Activated naive CD4-positive, alpha-beta T cell treated with anti-CD3 and anti-CD28 coated beads for 36 hours (primary cell): Measurements from ENCODE around the gene AURKB. TPM values are rescaled to one million over a fixed set of nuclear protein-coding genes. Genes with fewer than 3 reads are reported as not detected.

Source experiments
- CTCF ChIA-PET: fragments of 350-600 bp; sonication (Branson Sonifier 250); formaldehyde crosslinking; loops from one replicate; lab custom pipeline; 2021; ENCODE audit warnings: antibody characterized with exemption; lab: Charles Lee
- DNase-seq: peaks from one replicate; pipeline ENCODE4 v3.0.0-alpha.2; 2020
- H3K27ac Mint-ChIP-seq: one replicate; pipeline ENCODE4 v1.8.0; 2021; ENCODE audit warnings: mild to moderate bottlenecking, mixed read lengths
- H3K27me3 Mint-ChIP-seq: one replicate; pipeline ENCODE4 v1.8.0; 2021; ENCODE audit warnings: low read depth, mixed read lengths
- H3K36me3 Mint-ChIP-seq: one replicate; pipeline ENCODE4 v1.8.0; 2021; ENCODE audit warnings: low read depth, mixed read lengths
- H3K4me1 Mint-ChIP-seq: one replicate; pipeline ENCODE4 v1.8.0; 2021; ENCODE audit warnings: low read depth, mixed read lengths
- H3K4me3 Mint-ChIP-seq: one replicate; pipeline ENCODE4 v1.8.0; 2021; ENCODE audit warnings: mild to moderate bottlenecking, moderate library complexity, mixed read lengths
- H3K9me3 Mint-ChIP-seq: one replicate; pipeline ENCODE4 v1.8.0; 2021; ENCODE audit warnings: mixed read lengths
- intact Hi-C: fragments of 100-400 bp; cut with micrococcal nuclease; formaldehyde crosslinking; loops from one replicate; pipeline ENCODE4 v1.15.1; 2023
- microRNA-seq: library from miRNA; unstranded; fragments of <30 nt; microRNA quantifications from one replicate; pipeline ENCODE4 v1.2.0, GENCODE V29; 2022; ENCODE audit warnings: borderline microRNAs expressed, borderline replicate concordance
- total RNA-seq, 2 experiments: library from RNA; stranded (reverse); gene quantifications; one replicate each; pipeline ENCODE4 v1.2.3, GENCODE V29; 2021

Gene AURKB
- total RNA-seq, 2 experiments from 2014 or later = 243 TPM

DNA sequence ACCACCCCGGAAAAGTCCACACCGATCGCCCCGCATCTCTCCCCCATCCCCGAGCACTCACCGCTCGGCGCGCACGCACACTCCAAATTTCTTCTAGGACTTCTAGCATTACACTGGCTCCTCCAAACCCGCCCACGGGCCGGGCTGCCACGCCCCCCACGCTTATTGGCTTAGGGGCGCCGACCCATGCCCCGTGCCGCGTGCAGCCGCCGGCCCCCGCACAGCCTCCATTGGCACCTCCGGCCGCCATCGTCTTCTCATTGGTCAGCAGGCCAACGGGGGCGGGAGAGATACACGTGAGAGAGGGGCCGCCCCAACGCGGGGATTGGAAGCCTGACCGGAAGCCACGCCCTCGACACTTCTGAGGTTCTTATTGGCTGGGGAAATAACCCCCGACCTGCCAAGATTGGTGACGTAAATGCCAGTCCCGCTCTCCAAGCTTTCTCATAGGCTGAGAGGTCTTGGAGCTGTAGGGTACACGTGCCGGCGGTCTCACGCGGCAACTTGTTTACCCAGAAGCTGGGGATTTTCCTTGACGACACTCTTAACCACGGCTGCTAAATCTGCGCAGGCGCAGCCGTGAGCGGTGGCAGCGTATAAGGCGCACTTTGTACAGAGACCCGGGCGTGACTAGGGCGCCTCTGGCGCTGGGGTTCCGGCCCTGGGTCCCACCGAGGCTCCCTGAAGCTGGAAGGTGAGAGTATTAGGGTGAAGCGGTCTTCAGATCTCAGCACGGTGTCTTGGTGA lies 54.0 kb downstream of the AURKB start:
- peak; percentile 100 for DNase-seq
- no peak overlapping the region for H3K4me3 Mint-ChIP-seq
- H3K27ac Mint-ChIP-seq = no peak overlapping the region
- H3K4me1 Mint-ChIP-seq = peaks cover 62% of the 10 kb centered on the region
- H3K27me3 Mint-ChIP-seq = no peaks in the 10 kb centered on the region
- H3K9me3 Mint-ChIP-seq = no peaks in the 10 kb centered on the region
- intact Hi-C loops = loop anchor here (1.0 to 10.0 kb wide), 11 partner anchors 8 to 672 kb away; partner anchors contain the start of genes CNTROB, FXR2, HES7 and POLR2A
- CTCF ChIA-PET = interaction anchor here (0.6 to 5.4 kb wide), 8 partner anchors 10 to 83 kb away, joined by 3 to 48 read pairs (median 3); no protein-coding TSS in a partner anchor
- H3K36me3 Mint-ChIP-seq = peaks cover 8% of the 10 kb centered on the region

DNA sequence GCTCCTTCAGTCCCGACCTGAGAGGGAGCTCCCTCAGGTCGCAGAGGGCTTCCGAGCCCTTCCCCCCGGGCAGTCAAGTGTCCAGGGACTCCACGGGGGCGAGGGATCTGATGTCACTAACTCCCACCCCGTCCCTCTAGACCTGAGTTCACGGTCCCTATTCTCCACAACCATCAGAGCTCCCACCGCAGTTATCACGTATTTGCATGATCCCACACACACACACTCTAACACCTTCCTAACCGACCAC lies 54.5 kb downstream of the AURKB start:
- CTCF ChIA-PET = interaction anchor here (0.6 to 5.4 kb wide), 4 partner anchors 9 to 36 kb away, joined by 3 to 48 read pairs (median 4); no protein-coding TSS in a partner anchor
- DNase-seq = no peak
- Mint-ChIP-seq H3K36me3 (peaks cover 4% of the 10 kb centered on the region), H3K4me1 (peaks cover 57% of the 10 kb centered on the region), H3K9me3 (no peaks in the 10 kb centered on the region), H3K27ac (no peak overlapping the region), H3K4me3 (no peak overlapping the region), H3K27me3 (no peaks in the 10 kb centered on the region)
- intact Hi-C loops = loop anchor here (1.0 to 10.0 kb wide), 11 partner anchors 8 to 671 kb away; partner anchors contain the start of genes CNTROB, FXR2, HES7 and POLR2A

DNA sequence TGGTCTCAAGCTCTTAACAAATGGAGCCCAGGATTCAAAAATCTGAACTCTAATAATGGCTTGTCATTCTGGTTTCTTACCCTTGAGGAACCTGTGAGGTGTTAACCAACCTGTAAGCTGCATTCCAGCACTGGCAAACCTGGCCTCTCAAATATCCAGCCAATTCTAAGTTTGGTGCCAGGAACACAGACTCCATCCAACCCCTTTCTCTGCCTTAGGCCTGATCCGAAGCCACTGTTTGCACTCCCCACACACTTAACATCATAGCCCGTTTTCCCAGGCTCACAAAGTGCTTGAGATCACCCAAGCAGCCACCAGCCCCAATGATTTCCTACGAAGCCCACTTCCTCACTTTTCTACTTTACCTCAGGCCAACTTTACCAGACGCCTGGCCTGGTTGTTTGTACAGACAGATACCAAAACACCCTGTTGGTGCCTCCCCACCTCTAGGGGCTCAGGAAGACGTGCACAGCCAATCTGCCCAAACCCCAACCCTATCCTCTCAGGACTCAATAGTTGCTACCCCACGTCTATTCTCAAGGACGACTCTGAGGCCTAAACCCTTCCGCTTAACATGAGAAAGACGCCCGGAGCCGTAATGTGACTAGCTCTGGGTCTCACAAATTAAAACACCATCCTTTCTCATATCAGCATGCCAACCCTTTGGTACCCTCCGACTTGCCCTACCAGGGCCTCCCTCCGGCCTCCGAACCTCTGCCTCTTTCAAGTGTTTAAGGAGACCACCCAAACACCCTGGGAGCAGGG lies 55.0 kb downstream of the AURKB start:
- DNase-seq = no peak
- peaks cover 55% of the 10 kb centered on the region for H3K4me1 Mint-ChIP-seq
- H3K9me3 Mint-ChIP-seq = no peaks in the 10 kb centered on the region
- H3K36me3 Mint-ChIP-seq = peaks cover 2% of the 10 kb centered on the region
- CTCF ChIA-PET = interaction anchor here (0.6 to 5.4 kb wide), 4 partner anchors 9 to 35 kb away, joined by 3 to 48 read pairs (median 4); no protein-coding TSS in a partner anchor
- no peaks in the 10 kb centered on the region for H3K27me3 Mint-ChIP-seq
- intact Hi-C loops = loop anchor here (5.0 to 10.0 kb wide), 3 partner anchors 73 to 671 kb away; partner anchors contain the start of genes FXR2, POLR2A and SLC35G6
- H3K4me3 Mint-ChIP-seq = no peak overlapping the region
- no peak overlapping the region for H3K27ac Mint-ChIP-seq

Small RNA genes within 50 kb of the gene (microRNA-seq; reads per million reads assigned to microRNA genes)
- 130 reads per million, percentile 62 among the genes with 10 or more reads in this experiment for gene MIR4521

Other genes starting within 250 kb of the AURKB start
- not detected for gene GUCY2D, start 208.0 kb downstream of the AURKB start, total RNA-seq
- gene ALOX15B, start 171.5 kb downstream of the AURKB start, total RNA-seq = not detected
- 1 to 10 TPM; 2.0 to 2.1 TPM for gene ALOX12B, start 122.9 kb downstream of the AURKB start, total RNA-seq
- not detected for gene ALOXE3, start 92.1 kb downstream of the AURKB start, total RNA-seq
- 1 to 10 TPM; 2.4 to 2.9 TPM for gene HES7, start 86.5 kb downstream of the AURKB start, total RNA-seq
- 10 to 100 TPM; 62.2 to 73.3 TPM for gene PER1, start 58.2 kb downstream of the AURKB start, total RNA-seq
- 10 to 100 TPM; 33.3 to 35.8 TPM for gene VAMP2, start 47.6 kb downstream of the AURKB start, total RNA-seq
- gene TMEM107, start 34.2 kb downstream of the AURKB start, total RNA-seq = 10 to 100 TPM; 27.6 to 31.5 TPM
- 1 to 10 TPM; 4.0 to 4.3 TPM for gene BORCS6, start 20.4 kb downstream of the AURKB start, total RNA-seq
- gene CTC1, start 37.5 kb upstream of the AURKB start, total RNA-seq = 10 to 100 TPM; 67.0 to 74.7 TPM
- 100 to 1,000 TPM; 106 to 110 TPM for gene PFAS, start 38.7 kb upstream of the AURKB start, total RNA-seq
- 10 to 100 TPM; 36.9 to 39.1 TPM for gene RANGRF, start 78.1 kb upstream of the AURKB start, total RNA-seq
- 1 to 10 TPM; 2.3 to 3.2 TPM for gene SLC25A35, start 84.8 kb upstream of the AURKB start, total RNA-seq
- gene ARHGEF15, start 99.7 kb upstream of the AURKB start, total RNA-seq = not detected
- gene ODF4, start 129.3 kb upstream of the AURKB start, total RNA-seq = not detected
- 1,000 to 10,000 TPM; 3,652 to 3,827 TPM for gene RPL26, start 172.6 kb upstream of the AURKB start, total RNA-seq
- gene RNF222, start 187.3 kb upstream of the AURKB start, total RNA-seq = under 1 TPM; 0.07 to 0.10 TPM
- 10 to 100 TPM; 43.1 to 47.1 TPM for gene NDEL1, start 225.3 kb upstream of the AURKB start, total RNA-seq